CD4-positive, alpha-beta T cell treated with Interleukin-15 for 1 hour (primary cell): ENCODE results near the gene AGPAT3.
A peak's percentile ranks its signal among the peaks of the same experiment; 100 is the strongest.
"Not testable (repeated sequence)": the region's sequence is repeated elsewhere in the genome, so short reads cannot be mapped to it uniquely, and the experiment has no call there.

ENCODE experiments used
- DNase-seq: peaks from one replicate; pipeline ENCODE4 v3.0.0-alpha.2; 2020

Gene AGPAT3

GRCh38 chr21:43835050-43835449, 30.0 kb upstream of the AGPAT3 start:
- no peak for DNase-seq

DNA sequence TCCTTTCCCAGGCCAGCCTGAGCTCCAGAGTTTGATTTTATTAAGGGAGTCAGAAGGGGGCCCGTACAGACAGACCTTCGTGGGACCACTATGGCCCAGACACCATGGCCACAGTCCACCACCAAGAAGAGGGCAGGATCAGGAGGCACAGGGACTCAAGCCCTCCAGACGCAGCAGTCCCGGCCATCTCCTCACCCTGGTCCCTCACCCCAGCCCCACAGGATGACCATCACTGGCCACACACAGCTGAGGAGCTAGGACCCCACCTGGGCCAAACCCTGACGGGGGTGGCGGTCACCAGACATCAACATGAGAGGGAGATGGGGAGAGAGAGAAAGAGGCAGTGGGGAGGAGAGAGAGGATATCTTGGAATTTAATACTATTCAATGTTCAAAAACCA, 29.2 kb upstream of the AGPAT3 start:
- DNase-seq: no peak

GRCh38 chr21:43836616-43837015, 28.4 kb upstream of the AGPAT3 start:
- no peak for DNase-seq

DNA sequence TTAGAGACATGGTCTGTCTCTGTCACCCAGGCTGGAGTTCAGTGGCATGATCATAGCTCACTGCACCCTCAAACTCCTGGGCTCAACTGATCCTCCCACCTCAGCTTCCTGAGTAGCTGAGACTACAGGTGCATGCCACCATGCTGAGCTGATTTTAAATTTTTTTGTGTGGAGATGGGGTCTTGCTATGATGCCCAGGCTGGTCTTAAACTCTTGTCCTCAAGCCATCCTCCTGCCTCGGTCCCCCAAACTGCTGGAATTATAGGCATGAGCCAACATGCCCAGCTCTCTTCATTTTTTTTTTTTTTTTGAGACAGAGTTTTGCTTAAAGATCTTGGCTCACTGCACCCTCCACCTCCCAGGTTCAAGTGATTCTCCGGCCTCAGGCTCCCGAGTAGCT, 24.8 kb upstream of the AGPAT3 start:
- DNase-seq: no peak

GRCh38 chr21:43842742-43843141, 22.3 kb upstream of the AGPAT3 start:
- no peak for DNase-seq

DNA sequence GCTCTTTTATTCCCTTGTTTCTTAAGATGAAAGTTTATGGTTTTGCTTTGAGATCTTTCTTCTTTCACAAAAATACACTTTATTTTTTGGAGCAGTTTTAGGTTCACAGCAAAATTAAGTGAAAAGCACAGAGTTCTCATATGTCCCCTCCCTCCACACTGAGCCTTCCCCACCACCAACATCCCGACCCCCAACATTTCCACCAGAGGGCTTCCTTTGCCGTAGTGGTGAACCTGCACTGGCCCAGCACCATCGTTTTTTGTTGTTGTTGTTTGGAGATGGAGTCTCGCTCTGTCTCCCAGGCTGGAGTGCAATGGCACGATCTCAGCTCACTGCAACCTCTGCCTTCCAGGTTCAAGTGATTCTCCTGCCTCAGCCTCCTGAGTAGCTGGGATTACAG, 20.1 kb upstream of the AGPAT3 start:
- not testable (repeated sequence) for DNase-seq

- DNase-seq: no peak
These were observed 19.6 kb upstream of the AGPAT3 start for GRCh38 chr21:43845386-43845785.

DNA sequence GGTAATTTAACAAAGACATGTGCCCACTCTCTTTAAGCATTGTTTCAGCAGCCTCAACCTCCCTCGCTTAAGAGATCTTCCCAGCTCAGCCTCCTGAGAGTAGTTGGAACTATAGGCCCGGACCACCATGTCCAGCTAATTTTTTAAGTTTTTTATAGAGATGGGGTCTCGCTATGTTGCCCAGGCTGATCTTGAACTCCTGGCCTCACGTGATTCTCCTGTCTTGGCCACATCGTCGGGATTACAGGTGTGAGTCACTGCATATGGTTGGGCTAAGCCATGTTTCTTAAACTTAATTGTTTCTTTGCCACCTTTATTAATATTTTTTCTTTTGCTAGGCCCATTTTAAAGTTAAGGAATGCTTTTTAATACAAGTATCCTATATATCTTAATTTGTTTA, 18.6 kb upstream of the AGPAT3 start:
- no peak for DNase-seq

GRCh38 chr21:43847301-43847700, 17.7 kb upstream of the AGPAT3 start:
- DNase-seq: no peak

GRCh38 chr21:43848771-43849170, 16.3 kb upstream of the AGPAT3 start:
- DNase-seq: no peak

GRCh38 chr21:43849532-43850299, 15.3 kb upstream of the AGPAT3 start:
- DNase-seq: no peak

DNA sequence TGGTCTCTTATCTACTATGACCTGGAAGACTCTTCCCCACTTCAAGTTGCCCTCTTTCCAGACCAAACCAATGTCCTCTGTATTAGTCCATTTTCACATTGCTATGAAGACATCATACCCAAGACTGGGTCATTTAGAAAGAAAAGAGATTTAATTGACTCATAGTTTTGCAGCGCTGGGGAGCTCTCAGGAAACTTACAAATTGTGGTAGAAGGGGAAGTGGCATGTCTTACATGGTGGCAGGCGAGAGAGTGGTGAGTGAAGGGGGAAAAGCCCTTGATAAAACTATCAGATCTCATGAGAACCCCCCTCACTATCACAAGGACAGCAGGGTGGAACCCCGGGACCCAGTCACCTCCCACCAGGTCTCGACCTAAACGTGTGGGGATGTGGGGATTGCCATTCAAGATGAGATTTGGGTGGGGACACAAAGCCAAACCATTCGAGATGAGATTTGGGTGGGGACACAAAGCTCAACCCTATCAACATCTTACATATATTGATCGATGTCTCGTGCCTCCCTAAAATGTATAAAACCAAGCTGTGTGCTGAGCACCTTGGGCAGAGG, 14.2 kb upstream of the AGPAT3 start:
- no peak for DNase-seq

DNA sequence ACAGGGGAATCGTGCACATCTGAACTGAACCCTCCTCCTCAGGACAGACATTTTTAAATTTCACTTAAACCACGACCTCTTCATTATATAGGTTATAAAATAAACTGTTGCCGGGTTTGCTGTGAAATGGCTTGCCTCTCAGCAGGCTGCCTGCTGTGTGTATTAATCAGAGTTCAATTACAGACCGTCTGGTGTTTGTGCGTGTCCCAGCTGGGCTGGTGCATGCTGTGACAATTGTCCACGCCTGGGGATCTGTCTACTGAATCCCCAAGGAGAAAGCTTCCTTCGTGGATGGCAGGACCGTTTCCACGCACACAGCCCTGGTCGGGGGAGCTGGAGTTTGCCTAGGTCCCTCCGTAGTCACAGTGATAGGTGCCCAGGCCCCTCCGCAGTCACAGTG, 13.4 kb upstream of the AGPAT3 start:
- no peak for DNase-seq

DNA sequence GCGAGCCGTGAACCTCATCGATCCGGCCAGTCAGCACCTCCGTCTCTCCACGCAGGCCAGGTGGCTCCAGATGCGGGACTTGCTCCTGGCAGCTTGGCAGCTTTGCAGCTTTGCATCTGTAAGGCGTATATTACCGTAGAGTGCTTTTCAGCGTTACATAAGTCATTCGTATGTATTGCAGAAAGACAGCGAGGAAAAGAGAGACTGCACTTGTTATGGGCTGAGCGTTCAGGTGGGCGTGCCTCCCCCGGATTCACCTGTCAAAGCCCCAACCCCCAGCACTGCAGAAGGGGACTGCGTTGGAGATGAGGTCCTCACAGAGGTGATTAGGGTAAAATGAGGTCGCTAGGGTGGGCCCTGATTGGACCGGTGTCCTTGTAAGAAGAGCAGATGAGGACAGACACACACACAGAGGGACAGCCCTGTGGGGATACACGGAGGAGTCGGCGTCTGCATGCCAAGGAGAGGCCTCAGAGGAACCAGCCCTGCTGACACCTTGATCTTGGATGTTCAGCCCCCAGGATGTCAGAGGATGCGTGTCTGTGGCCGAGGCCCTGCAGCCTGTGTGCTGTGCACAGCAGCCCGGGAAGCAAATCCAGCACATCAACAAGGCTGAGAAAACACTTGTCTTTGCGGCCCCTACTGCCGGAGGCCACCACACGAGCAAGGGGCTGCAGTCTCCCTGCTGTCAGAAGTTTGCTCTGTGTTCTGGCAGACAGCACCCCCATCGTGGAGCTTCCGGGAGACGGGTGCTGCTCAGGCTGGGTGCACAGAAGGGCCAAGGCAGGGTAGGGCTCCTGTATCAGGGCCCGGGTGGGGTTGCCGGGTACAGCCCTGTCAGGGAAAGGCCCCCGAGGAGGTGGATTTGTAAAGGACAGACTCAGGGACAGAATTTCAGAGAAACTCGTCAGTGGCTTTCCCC, 10.9 kb upstream of the AGPAT3 start:
- no peak for DNase-seq

DNA sequence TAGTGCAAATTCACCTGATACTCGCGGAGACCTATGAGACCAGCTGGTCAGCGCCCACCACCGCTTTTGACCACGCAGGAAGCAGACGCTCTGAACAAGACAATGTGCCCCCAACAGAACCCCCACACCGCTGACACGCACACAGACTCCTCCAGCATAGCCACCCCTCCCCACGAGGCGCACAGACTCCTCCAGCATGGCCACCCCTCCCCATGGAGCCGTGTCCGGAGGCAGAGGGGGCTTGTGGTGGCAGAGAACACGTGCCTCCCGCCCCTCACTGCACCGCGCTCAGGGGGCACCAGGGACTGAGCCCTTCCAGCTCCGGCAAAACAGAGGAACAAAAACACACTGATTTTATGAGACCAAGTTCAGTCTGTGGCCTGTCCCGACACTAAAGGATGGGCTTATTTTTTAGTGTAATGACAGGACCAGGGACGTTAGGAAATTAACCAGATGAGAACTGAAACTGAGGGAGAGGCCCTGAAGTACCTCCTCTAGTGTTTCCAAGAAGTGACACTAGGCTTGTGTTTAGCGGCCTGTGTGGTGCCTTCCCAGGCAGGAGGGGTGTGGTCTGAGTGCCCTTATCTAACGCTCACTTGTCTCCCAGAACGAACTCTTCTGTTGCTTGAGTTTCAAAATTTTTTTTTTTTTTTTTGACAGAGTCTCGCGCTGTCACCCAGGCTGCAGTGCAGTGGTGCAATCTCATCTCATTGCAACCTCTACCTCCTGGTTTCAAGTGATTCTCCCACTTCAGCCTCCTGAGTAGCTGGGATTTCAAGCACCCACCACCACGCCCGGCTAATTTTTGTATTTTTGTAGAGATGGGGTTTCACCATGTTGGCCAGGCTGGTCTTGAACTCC, 10.0 kb upstream of the AGPAT3 start:
- peak; percentile 47 for DNase-seq

- no peak for DNase-seq
These were observed 9.1 kb upstream of the AGPAT3 start for GRCh38 chr21:43855955-43856354.

- DNase-seq: no peak
These were observed 6.0 kb upstream of the AGPAT3 start for GRCh38 chr21:43858806-43859648.

DNA sequence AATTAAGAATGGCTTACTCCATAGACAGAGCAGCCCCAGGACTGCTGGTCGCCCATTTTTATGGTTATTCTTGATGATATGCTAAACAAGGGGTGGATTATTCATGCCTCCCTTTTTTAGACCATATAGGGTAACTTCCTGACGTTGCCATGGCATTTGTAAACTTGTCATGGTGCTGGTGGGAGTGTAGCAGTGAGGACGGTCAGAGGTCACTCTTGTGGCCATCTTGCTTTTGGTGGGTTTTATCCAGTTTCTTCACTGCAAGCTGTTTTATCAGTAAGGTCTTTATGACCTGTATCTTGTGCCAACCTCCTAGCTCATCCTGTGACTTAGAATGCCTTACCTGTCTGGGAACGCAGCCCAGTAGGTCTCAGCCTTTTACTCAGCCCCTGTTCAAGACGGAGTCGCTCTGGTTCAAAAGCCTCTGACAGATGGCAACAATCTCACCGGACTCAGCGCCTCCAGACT, 5.2 kb upstream of the AGPAT3 start:
- no peak for DNase-seq

DNA sequence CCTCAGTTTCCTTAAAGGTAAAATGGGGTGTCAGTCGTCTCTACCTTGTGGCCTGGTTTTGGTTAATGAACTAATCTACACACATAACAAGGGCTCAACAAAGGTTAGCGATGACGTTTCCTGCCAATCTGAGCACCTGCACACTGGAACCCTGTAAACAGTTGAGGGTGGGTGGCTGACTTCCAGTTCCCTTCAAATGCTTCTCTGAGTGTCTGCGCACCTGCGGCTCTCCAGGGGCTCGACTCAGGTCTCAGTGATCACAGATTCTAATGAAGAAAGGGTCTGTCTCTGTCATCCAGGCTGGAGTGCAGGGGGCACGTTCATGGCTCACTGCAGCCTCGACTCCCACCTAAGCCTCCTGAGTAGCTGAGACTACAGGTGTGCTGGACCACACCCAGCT, 3.3 kb upstream of the AGPAT3 start:
- no peak for DNase-seq

DNA sequence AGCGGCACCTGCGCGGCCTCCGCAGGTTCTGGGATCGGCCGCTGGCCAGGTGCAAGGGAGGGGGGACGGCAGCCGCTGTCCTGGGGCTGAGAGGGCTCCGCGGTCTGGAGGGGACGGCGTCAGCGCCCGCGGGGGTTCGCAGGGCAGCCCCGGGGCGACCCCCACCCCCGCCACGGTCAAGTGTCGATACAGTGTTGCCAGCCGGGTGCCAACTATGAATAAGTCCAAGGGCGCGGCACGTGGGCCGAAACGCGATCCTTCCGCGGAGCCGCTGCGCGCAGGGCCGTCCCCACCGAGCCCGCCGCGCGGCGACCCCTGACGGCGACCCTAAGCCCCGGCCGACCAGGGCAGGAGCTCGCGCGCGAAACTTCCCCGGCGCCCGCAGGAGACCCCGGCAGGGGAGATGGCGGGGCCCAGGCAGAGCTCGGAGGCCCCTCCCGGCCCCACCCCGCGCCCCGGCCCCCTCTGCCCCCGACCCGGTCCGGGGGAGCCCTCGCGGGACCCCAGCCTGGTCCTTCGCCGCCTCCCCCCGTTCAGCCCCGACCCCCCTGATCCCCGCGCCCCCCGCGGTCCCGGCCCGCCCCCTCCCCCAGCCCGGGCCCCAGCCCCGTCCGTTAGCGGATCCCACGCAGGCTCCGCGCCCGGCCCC, 586 bp upstream of the AGPAT3 start:
- DNase-seq: peak; percentile 22
